OCI-M2 (cell line): ENCODE measurements around the gene KLHL25.

Experiments used
- DNase-seq: peaks from one replicate; lab custom pipeline; 2025; ENCODE audit not compliant: unreplicated experiment; lab: John Stamatoyannopoulos, UW

The KLHL25 gene

DNA sequence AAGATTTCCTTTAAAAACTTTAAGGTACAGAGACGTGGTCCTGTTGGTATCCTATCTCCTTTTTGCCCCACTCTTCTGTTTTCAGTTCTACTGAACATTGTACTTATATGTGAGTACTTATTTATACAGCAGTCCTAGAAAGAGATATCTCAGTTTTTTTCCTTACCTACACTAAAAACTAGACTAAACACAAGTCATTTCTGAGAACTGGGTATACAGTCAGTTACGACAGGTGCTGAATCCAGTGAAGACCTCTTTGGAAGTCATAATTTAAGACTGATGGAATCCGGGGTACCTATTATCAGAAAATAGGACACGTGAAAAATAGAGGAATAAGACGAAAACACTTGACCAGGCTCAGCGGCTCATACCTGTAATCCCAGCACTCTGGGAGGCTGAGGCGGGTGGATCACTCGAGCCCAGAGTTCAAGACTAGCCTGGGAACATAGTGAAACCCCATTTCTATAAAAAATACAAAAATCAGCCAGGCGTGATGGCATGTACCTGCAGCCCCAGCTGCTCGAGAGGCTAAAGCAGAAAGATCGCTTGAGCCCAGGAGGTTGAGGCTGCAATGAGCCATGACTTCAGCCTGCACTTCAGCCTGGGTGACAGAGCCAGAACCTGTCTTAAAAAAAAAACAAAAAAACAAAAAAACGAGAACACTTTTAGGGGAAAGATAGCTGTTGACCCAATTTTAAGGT is 76.3 kb downstream of the KLHL25 start:
- no peak for DNase-seq

GRCh38 chr15:85717212-85717611 is 77.5 kb downstream of the KLHL25 start:
- no peak for DNase-seq

- DNase-seq: no peak
Measured at GRCh38 chr15:85716261-85716660, 78.5 kb downstream of the KLHL25 start.

DNA sequence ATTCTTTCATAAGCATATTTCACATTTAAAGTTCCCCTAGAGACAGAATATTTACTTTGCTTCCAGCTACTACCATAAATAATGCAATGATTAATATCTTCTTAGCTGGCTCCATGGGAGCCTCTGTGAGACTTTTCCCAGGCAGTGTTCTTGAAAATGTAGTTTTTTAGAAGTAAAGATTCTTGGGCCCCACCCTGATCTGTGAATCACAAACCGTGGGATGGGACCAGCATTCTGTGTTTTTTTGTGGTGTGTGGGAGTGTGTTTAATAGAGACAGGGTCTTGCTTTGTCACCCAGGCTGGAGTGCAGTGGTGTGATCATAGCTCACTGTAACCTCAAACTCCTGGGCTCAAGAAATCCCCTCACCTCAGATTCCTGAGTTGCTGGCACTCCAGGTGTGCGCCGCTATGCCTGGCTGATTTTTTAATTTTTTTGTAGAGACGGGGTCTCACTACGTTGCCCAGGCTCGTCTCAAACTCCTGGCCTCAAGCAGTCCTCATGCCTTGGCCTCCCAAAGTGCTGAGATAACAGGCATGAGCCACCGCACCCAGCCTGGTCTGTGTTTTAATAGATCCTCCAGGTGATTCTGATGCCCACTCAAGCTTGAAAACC is 83.0 kb downstream of the KLHL25 start:
- DNase-seq: no peak

GRCh38 chr15:85710340-85710842 is 84.3 kb downstream of the KLHL25 start:
- no peak for DNase-seq
